Measurements from ENCODE around the gene PCED1A. TPM values are rescaled to one million over a fixed set of nuclear protein-coding genes. Genes with fewer than 3 reads are reported as not detected.

The PCED1A gene
- total and polyA plus RNA-seq, 2 of the 8 experiments (the other 6 are each of a cell fraction or from before 2014, with no cell fraction given) = 13.4 to 18.9 TPM

- TF ChIP-seq CHD7 (IDR thresholded peaks at IDR 0.05; ENCODE audit: insufficient replicate concordance, low read length) = no peak
- TF ChIP-seq MAX (IDR thresholded peaks at IDR 0.05) = no peak
- no peak for TF ChIP-seq TAF1 (IDR thresholded peaks at IDR 0.05; ENCODE audit: low read depth, low read length)
- TF ChIP-seq RXRA (IDR thresholded peaks at IDR 0.05; ENCODE audit: insufficient read depth, low read depth, low read length) = no peak
- TF ChIP-seq PHF8 (conservative IDR thresholded peaks at IDR 0.05; ENCODE audit: low read depth, low read length) = no peak
- TF ChIP-seq KDM1A (IDR thresholded peaks at IDR 0.05; ENCODE audit: borderline replicate concordance, low read length) = no peak
- no peak for TF ChIP-seq CREB1 (IDR thresholded peaks at IDR 0.05)
- no peak for TF ChIP-seq POLR2A (IDR thresholded peaks at IDR 0.05; ENCODE audit: control extremely low read depth in 1 of 2, low read depth in 2 of 2, low read length in 2 of 2)
Measured at GRCh38 chr20:2839732-2840137, 720 bp downstream of the PCED1A start (continued).

All from H1 (cell line).